ENCODE results near the gene C1QTNF8. TPM values are rescaled to one million over a fixed set of nuclear protein-coding genes. Genes with fewer than 3 reads are reported as not detected.

The C1QTNF8 gene
- total RNA-seq, 1 donor from 2014 or later, result not detected

GRCh38 chr16:1060416-1061340 is 35.4 kb downstream of the C1QTNF8 start:
- no peak for DNase-seq

GRCh38 chr16:1059310-1059709 is 36.7 kb downstream of the C1QTNF8 start:
- DNase-seq, result no peak

DNA sequence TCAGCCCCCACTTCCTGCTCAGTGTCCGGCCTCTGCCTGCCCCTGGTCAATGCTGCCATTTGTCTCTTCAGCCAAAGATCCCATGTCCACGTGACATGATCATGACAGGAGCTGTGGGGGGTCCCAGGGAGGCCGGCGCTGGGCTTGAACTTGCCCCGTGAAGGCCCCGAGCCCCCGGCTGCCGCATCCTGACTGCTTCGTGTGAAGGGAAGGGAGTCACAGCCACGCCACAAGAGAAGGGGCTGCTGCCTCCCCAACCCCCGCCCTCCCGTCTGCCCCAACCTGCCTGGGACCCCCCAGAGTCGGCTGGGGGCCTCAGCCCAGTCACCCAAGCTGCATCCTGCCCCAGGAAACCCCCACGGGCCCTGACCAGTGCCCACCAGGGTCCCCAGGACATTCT is 37.8 kb downstream of the C1QTNF8 start:
- DNase-seq, result no peak

GRCh38 chr16:1057252-1057932 is 38.7 kb downstream of the C1QTNF8 start:
- DNase-seq, result no peak

DNA sequence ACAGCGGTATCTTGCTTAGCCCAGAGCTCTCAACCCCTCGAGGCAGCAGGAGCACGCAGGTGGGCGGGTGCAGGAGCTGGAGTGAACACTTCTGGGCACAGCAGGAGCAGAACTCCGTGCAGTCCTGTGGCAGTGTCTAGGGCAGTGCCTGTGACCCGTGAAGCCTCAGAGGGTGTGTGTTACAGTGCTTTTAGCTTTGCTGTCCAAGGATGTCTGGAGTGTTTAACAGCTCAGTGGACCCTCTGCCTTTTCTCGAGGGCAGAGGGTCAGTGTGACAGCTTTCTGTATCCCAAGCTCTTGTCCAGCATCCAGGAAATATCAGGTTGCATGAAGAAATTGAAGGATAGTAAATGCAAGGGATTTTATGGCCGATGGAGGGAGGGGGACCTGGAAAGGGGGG is 39.8 kb downstream of the C1QTNF8 start:
- DNase-seq, result no peak

DNA sequence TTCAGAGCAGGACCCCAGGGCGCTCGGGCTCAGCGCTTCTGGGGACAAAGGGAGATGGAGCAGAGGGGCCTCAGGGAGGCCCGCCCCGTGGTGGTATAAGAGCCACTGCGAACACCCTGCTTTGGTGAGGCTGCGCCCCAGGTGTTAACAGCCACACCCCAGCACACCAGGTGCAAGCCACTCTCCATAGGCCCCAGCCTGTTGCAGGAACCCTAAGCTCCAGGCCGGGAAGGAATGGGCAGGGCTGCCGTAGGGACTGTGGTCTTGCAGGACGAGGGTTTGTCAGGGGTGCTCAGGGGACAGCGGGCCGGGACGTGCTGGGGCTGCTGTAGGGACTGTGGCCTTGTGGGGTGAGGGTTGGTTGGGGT is 40.5 kb downstream of the C1QTNF8 start:
- DNase-seq, result no peak

DNA sequence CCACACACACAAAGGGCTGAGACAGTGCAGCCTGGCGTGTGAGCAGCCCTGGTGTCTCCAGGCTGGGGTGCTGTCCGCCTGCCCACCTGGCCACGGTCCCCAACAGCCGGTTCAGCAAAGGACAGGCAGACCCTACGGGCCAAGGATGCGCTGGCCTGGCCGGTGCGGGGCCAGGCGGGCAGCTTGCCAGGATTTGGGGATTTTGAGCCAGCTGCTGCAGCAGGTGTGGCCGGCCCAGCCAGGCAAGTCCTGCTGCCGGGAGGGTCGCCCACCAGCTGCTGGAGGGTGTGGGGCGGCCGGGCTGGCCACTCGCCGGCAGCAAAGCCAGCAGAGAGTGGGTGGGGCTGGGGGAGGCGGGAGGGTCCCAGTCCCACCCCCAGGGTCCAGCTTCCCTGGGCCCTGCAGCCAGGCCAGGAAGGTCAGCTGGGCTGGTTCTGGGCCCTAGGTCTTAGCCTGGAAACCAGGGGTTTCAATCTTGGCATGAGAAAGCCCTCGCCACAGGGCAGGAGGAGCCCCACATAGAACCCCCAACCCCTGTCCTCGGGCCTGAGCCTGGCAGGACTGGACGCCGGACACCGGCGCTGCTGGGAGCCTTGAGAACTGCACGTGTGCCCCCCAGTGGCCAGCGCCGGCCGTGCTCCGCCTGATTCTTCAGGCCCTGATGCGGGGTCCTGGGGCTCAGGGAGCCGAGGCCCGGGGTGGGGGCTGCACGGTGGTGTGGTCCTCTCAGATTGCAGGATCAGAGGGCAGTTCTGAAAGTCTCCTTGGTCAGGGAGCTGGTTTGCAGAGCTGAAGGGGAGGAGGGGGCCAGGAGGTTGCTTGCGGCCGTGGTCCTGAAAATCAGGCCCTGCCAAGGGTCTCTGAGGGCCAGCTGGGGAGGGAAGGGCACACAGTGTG is 41.1 kb downstream of the C1QTNF8 start:
- DNase-seq, result peak; percentile 54

DNA sequence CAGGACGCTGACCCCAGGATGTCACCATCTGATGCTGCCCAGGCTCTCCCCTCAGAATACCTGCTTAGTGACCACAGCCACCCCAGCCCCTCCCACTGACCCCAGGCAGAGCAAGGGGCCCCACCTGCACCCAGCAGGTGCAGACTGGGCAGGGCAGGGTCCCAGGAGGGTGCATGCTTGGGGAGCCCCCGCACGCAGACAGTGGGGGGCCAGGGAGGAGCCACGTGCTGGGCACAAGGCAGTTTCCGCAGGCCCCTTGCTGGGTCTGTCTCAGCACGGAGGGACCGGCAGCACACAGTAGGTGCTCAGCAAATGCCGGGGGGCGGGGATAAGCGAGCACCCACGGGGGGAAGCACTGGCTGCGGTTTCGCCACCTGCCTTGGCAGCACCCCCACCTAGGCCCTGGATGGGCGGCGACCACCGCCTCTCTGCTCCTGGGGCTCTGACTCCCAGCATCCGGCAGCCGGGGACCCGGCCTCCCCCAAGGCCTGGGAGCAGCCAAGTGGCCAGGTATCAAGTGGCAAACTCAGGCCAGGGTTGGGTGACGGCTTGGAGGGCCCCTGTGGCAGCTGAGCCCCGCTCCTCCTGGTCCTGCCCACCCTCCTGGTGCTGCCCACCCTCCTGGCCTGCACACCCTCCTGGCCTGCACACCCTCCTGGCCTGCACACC is 42.2 kb downstream of the C1QTNF8 start:
- no peak for DNase-seq

- no peak for DNase-seq
Observed at GRCh38 chr16:1053121-1053521, 42.9 kb downstream of the C1QTNF8 start.

GRCh38 chr16:1052721-1053120 is 43.3 kb downstream of the C1QTNF8 start:
- DNase-seq, result no peak

- DNase-seq, result no peak
Observed at GRCh38 chr16:1051446-1051845, 44.6 kb downstream of the C1QTNF8 start.

GRCh38 chr16:1050921-1051320 is 45.1 kb downstream of the C1QTNF8 start:
- no peak for DNase-seq

DNA sequence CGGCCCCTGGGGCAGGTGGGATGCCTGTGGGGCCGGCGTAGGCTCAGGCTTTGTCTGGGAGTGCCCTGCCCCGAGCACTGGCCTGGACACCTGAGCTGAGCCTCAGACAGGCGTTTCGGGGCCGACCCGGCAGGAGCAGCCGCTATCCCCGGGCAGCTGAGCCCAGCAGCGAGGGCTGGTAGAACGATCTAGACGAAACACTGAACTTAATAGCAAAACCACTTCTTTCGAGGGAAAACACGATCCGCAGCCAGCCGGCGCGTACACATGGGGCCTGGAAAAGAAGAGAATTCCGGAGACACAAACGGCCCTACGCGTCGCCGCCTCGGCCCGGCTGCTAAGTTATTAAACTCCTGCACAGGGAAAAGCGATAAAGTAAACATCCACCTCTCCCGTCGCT is 45.5 kb downstream of the C1QTNF8 start:
- no peak for DNase-seq

DNA sequence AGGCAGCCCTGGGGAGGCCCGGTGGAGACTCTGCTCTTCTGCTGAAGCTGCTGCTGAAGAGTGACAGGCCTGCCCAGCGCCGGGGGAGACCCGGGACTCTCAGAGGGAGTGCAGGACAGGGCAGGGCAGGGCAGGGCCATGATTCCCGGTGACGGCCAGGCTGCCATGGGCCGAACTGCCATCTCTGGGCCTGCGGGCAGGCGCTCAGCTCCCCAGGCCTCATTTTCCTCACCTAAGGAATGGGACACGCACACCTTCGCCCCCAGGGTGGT is 46.1 kb downstream of the C1QTNF8 start:
- no peak for DNase-seq

GRCh38 chr16:1049113-1049975 is 46.7 kb downstream of the C1QTNF8 start:
- no peak for DNase-seq

- peak; percentile 72 for DNase-seq
Observed at GRCh38 chr16:1048442-1049112, 47.5 kb downstream of the C1QTNF8 start.

- no peak for DNase-seq
Observed at GRCh38 chr16:1047801-1048200, 48.2 kb downstream of the C1QTNF8 start.

DNA sequence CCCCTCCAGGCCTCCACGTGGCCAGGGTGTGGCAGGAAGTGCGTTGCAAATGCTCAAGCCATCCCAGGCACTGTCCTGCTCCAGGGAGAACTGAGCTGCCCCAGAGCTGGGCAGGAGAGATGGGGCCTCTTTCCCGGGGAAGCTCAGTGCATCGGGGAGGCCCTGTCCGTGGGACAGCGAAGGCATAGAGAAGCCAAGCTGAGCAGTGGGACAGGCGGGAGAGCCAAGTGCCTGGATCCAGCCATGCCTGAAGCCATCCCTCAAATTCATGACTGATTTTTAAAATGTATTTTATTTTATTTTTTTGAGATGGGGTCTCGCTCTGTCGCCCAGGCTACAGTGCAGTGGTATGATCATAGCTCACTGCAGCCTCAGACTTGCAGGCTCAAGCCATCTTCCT is 48.9 kb downstream of the C1QTNF8 start:
- no peak for DNase-seq

- DNase-seq, result peak; percentile 81
Observed at GRCh38 chr16:1045993-1046911, 49.8 kb downstream of the C1QTNF8 start.

All from occipital lobe (tissue), 2 donors.